Measurements from ENCODE around the gene EFHD1.

Gene EFHD1

GRCh38 chr2:232592772-232593395, 40.5 kb upstream of the EFHD1 start:
- DNase-seq (ENCODE audit: low spot score) = no peak
- in situ Hi-C loops (cut with MboI; ENCODE audit: low pct_unique_long_range_greater_than_20kb, low sequenced_read_pairs, unreplicated experiment) = no loop called here

GRCh38 chr2:232593982-232594381, 39.4 kb upstream of the EFHD1 start:
- DNase-seq (ENCODE audit: low spot score) = no peak
- in situ Hi-C loops (cut with MboI; ENCODE audit: low pct_unique_long_range_greater_than_20kb, low sequenced_read_pairs, unreplicated experiment) = no loop called here
- TF ChIP-seq, protein P1, sequence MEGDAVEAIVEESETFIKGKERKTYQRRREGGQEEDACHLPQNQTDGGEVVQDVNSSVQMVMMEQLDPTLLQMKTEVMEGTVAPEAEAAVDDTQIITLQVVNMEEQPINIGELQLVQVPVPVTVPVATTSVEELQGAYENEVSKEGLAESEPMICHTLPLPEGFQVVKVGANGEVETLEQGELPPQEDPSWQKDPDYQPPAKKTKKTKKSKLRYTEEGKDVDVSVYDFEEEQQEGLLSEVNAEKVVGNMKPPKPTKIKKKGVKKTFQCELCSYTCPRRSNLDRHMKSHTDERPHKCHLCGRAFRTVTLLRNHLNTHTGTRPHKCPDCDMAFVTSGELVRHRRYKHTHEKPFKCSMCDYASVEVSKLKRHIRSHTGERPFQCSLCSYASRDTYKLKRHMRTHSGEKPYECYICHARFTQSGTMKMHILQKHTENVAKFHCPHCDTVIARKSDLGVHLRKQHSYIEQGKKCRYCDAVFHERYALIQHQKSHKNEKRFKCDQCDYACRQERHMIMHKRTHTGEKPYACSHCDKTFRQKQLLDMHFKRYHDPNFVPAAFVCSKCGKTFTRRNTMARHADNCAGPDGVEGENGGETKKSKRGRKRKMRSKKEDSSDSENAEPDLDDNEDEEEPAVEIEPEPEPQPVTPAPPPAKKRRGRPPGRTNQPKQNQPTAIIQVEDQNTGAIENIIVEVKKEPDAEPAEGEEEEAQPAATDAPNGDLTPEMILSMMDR (IDR thresholded peaks at IDR 0.05; ENCODE audit: extremely low read depth, insufficient read depth, missing control alignments) = no peak

More at GRCh38 chr2:232592772-232593395, 40.5 kb upstream of the EFHD1 start:
- TF ChIP-seq, protein P1 (IDR thresholded peaks at IDR 0.05; ENCODE audit: extremely low read depth, insufficient read depth, missing control alignments) = no peak

- no peak for DNase-seq (ENCODE audit: low spot score)
- TF ChIP-seq, protein P1 (IDR thresholded peaks at IDR 0.05; ENCODE audit: extremely low read depth, insufficient read depth, missing control alignments) = no peak
- in situ Hi-C loops (cut with MboI; ENCODE audit: low pct_unique_long_range_greater_than_20kb, low sequenced_read_pairs, unreplicated experiment) = no loop called here
Observed at GRCh38 chr2:232597362-232598079, 35.9 kb upstream of the EFHD1 start.

GRCh38 chr2:232598293-232598692, 35.1 kb upstream of the EFHD1 start:
- TF ChIP-seq, protein P1 (IDR thresholded peaks at IDR 0.05; ENCODE audit: extremely low read depth, insufficient read depth, missing control alignments) = no peak
- DNase-seq (ENCODE audit: low spot score) = no peak
- in situ Hi-C loops (cut with MboI; ENCODE audit: low pct_unique_long_range_greater_than_20kb, low sequenced_read_pairs, unreplicated experiment) = no loop called here

- DNase-seq (ENCODE audit: low spot score) = no peak
- in situ Hi-C loops (cut with MboI; ENCODE audit: low pct_unique_long_range_greater_than_20kb, low sequenced_read_pairs, unreplicated experiment) = no loop called here
- TF ChIP-seq, protein P1 (IDR thresholded peaks at IDR 0.05; ENCODE audit: extremely low read depth, insufficient read depth, missing control alignments) = no peak
Observed at GRCh38 chr2:232600053-232600773, 33.2 kb upstream of the EFHD1 start.

DNA sequence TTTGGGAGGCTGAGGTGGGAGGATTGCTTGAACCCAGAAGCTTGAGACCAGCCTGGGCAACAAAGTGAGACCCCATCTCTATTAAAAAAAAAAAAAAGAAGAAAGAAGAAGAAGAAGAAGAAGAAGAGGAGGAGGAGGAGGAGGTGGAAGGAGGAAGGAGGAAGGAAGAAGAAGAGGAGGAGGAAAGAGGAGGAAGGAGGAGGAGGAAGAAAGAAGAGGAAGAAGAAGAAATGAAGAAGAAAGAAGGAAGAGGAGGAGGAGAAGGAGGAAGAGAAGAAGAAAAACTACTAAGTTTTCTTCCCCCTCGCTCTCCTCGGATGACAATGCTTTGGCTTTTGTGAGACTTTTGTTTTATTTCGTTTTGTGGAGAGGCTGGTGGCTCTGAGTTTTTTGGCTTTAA, 30.1 kb upstream of the EFHD1 start:
- DNase-seq (ENCODE audit: low spot score) = no peak
- in situ Hi-C loops (cut with MboI; ENCODE audit: low pct_unique_long_range_greater_than_20kb, low sequenced_read_pairs, unreplicated experiment) = no loop called here
- TF ChIP-seq, protein P1 (IDR thresholded peaks at IDR 0.05; ENCODE audit: extremely low read depth, insufficient read depth, missing control alignments) = no peak

Measured in GM13977 (cell line).